SK-N-MC (cell line): ENCODE data around the gene LARGE1.

Experiments
- EZH2 ChIP-seq: fragments of 200-600 bp; sonication (generic); IDR thresholded peaks from one replicate; pipeline ENCODE4 v1.6.1; 2017; ENCODE audit warnings: antibody characterized with exemption
- FOXP2 ChIP-seq: optimal IDR thresholded peaks from 2 replicates; pipeline ENCODE3; 2011; ENCODE audit warnings: mild to moderate bottlenecking, moderate library complexity; ENCODE audit not compliant: insufficient read depth; ENCODE audit errors: extremely low read length, control extremely low read depth
- POLR2AphosphoS5 ChIP-seq: IDR thresholded peaks from 2 replicates; pipeline ENCODE4 v1.6.1; 2012; ENCODE audit warnings: mild to moderate bottlenecking, low read depth, low read length, borderline replicate concordance

DNA sequence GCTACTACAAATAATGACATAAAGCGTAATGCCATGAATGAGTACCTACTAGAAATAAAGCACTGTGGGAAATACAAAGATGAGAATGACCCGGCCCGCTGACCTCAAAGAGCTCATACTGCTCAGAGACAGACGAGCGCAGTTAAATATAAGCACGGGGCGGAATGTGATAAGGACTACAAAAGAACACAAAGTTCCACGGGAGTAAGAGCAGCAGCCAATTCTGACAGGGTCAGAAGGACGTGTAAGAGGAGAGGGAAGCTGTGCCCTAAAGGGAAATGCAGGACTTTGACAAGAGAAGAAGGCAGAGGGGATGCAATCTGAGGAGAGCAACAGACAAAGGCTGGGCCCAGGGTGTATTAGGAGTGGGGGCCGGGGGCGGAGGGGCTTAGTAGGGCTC lies 314.6 kb downstream of the LARGE1 start:
- TF ChIP-seq POLR2AphosphoS5 (no peak), EZH2 (no peak), FOXP2 (no peak)
